Measurements from ENCODE around the gene BPTF. TPM values are rescaled to one million over a fixed set of nuclear protein-coding genes. Genes with fewer than 3 reads are reported as not detected.
"Not testable (repeated sequence)": the region's sequence is repeated elsewhere in the genome, so short reads cannot be mapped to it uniquely, and the experiment has no call there.

Gene BPTF
- total RNA-seq, 1 donor from 2014 or later = 128 TPM

DNA sequence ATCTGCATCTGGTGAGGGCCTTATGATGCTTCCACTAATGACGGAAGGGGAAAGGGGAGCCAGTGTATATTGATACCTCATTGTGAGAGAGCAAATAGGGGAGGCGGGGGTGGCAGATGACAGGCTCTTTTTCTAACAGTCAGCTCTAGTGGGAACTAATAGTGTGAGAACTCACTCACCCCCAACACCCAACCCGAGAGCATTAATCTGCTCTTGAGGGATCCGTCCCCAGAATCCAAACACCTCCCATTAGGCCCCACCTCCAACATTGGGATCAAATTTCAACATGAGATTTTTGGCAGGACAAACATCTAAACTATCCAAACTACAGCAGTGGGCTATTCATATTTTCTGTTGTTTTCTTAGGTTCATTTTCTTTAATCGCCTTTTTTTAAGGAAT lies 54.4 kb downstream of the BPTF start:
- no peak for DNase-seq (ENCODE audit: low spot score in 2 of 2)
- no peak for FAIRE-seq

- no peak for FAIRE-seq
- no peak for DNase-seq (ENCODE audit: low spot score in 2 of 2)
These were observed 55.8 kb downstream of the BPTF start for GRCh38 chr17:67881083-67881482.

DNA sequence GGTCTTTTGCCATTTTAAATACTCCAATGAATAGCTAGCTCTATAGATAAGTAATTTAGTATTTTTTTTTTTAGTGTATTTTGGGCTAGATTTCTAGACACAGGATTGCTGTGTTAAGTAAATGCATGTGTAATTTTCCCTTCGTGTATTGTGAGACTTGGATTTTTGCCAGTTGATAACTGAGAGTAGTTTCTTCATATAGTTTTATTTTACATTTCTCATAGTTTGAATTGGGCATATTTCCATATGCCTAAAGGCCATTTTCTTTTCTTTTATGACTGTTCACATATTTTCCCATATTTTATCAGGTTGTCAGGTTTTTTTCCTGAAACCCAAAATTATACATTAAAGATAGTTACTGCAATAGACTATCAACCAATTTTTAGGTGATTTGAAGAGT lies 59.4 kb downstream of the BPTF start:
- no peak for DNase-seq (ENCODE audit: low spot score in 2 of 2)
- no peak for FAIRE-seq

DNA sequence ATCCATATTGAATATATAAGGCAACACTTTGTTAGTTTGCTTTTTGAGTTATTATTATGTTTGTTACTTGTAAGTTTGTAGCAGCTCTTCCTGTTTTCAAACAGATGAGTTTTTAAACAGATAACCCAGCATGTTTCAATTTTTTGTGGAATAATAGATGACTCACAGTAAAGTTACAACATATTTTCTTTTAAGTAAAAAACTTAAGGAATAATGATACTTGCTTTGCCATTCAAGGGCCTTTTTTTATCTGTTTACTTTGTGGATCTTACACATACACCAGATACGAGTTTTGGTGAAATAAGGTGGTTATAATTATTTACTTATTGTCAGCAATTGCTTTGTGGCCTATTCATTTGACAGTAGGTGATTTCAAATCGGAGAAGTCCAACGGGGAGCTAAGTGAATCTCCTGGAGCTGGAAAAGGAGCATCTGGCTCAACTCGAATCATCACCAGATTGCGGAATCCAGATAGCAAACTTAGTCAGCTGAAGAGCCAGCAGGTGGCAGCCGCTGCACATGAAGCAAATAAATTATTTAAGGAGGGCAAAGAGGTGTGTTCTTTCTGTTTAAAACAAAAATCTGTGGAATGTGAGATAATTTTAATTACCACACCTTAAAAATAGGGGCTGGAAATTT lies 66.3 kb downstream of the BPTF start:
- FAIRE-seq (no peak), DNase-seq (ENCODE audit: low spot score in 2 of 2) (peak in 1 of 2 donors; percentile 18)

- peak; percentile 4 to 12 for DNase-seq (ENCODE audit: low spot score in 2 of 2)
- FAIRE-seq = no peak
These were observed 77.4 kb downstream of the BPTF start for GRCh38 chr17:67902511-67903231.

DNA sequence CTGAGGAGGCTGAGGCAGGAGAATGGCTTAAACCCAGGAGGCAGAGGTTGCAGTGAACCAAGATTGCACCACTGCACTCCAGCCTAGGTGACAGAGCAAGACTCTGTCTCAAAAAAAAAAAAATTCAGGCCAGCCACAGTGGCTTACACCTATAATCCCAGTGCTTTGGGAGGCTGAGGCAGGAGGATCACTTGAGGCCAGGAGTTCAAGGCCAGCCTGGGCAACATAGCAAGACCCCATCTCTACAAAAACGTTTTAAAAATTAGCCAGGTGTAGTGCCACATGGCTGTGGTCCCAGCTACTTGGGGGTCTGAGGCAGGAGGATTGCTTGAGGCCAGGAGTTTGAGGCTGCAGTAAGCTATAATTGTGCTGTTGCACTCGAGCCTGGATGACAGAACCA lies 80.0 kb downstream of the BPTF start:
- not testable (repeated sequence) for DNase-seq (ENCODE audit: low spot score in 2 of 2); FAIRE-seq

- not testable (repeated sequence) for DNase-seq (ENCODE audit: low spot score in 2 of 2); FAIRE-seq
These were observed 85.0 kb downstream of the BPTF start for GRCh38 chr17:67910117-67910803.

- DNase-seq (ENCODE audit: low spot score in 2 of 2) (no peak), FAIRE-seq (no peak)
These were observed 85.9 kb downstream of the BPTF start for GRCh38 chr17:67911059-67911782.

DNA sequence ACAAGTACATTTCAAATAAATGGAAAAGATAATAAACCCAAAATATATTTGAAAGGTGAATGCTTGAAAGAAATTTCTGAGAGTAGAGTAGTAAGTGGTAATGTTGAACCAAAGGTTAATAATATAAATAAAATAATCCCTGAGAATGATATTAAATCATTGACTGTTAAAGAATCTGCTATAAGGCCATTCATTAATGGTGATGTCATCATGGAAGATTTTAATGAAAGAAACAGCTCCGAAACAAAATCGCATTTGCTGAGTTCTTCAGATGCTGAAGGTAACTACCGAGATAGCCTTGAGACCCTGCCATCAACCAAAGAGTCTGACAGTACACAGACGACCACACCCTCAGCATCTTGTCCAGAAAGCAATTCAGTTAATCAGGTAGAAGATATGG lies 86.8 kb downstream of the BPTF start:
- DNase-seq (ENCODE audit: low spot score in 2 of 2) (no peak), FAIRE-seq (no peak)

GRCh38 chr17:67912656-67913055 lies 87.4 kb downstream of the BPTF start:
- FAIRE-seq = no peak
- no peak for DNase-seq (ENCODE audit: low spot score in 2 of 2)

DNA sequence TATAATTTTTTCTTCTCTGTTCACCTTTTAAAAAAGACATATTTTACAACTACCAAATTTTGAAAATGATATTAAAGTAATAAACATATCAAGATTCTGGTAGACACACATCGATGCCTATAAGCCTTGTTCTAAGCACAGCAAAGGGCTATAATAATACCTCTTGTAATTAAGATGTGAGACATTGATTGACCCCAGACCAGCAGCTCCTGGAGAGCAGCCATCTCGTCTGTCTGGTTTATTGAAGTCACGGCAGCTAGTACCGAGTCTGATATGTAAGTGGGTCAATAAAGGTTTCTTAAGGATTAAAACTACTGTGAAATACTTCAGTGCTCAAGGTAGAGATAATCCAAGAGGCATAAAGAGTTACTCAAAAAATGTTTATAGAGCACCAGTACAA lies 94.9 kb downstream of the BPTF start:
- FAIRE-seq = no peak

GRCh38 chr17:67922503-67922902 lies 97.2 kb downstream of the BPTF start:
- FAIRE-seq (no peak), DNase-seq (ENCODE audit: low spot score in 2 of 2) (no peak)

More for the DNA sequence above, 94.9 kb downstream of the BPTF start:
- no peak for DNase-seq (ENCODE audit: low spot score in 2 of 2)

GRCh38 chr17:67928842-67929241 lies 103.5 kb downstream of the BPTF start:
- DNase-seq (ENCODE audit: low spot score in 2 of 2); FAIRE-seq: not testable (repeated sequence)

DNA sequence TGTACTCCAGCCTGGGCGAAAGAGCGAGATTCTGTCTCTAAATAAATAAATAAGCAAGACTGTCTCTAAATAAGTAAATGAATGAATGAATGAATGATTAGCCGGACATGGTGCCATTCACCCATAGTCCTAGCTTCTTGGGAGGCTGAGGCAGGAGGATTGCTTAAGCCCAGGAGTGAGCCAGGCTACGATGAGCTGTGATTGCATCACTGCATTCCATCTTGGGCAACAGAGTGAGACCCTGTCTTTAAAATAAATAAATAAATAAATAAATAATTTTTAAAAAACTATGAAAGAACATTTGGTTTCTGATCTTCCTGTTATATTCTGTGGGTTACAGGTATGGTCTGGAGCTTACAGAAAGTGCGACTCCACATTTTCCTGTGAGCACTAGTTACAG lies 105.9 kb downstream of the BPTF start:
- DNase-seq (ENCODE audit: low spot score in 2 of 2) (no peak), FAIRE-seq (no peak)

DNA sequence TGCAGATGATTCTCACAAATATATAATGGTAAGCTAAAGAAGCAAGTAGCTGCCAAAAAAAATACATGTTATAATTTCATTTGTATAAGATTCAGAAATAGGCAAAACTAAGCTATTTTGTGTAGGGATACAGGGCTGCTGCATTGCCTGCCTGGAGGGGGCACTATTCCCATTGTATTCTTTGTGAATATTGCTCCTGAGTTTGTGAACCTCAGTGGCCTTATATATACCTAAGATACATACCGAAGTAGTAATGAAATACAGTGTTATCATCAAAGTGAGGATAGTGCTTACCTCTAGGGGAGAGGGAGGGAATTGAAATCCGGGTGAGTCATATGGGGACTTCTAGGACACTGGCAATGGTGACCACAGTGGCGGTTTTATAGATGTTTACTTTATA lies 117.5 kb downstream of the BPTF start:
- DNase-seq (ENCODE audit: low spot score in 2 of 2) (no peak), FAIRE-seq (no peak)

DNA sequence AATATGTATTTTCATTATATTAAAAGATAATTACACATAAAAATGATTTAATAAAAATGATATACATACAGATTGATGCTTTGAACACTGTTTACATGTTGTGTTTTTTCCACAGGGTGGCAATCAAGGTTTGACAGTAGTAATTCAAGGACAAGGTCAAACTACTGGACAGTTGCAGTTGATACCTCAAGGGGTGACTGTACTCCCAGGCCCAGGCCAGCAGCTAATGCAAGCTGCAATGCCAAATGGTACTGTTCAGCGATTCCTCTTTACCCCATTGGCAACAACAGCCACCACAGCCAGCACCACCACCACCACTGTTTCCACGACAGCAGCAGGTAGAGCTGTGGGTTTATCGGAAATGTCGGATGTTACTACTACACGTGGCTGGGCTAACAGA lies 118.7 kb downstream of the BPTF start:
- DNase-seq (ENCODE audit: low spot score in 2 of 2) (no peak), FAIRE-seq (no peak)

DNA sequence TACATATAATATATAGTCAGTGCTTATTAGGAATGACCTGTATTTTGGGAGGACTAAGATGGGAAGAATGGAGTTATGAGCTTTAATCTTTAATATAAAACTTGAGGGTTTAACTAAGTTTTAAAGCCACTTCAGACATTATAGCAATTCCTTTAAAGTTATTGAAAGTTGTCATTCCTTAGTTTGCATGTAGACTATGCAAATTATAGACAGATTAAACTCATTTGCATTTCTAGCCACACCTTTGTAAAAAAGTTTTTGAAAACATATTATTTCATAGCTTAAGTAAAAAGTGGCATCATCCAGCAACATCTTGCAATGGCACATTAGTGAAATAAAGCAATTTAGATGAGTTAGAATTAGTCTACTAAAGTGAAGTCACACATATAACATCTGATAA lies 121.2 kb downstream of the BPTF start:
- FAIRE-seq = no peak
- no peak for DNase-seq (ENCODE audit: low spot score in 2 of 2)

- FAIRE-seq (no peak), DNase-seq (ENCODE audit: low spot score in 2 of 2) (no peak)
These were observed 122.1 kb downstream of the BPTF start for GRCh38 chr17:67947325-67947813.

GRCh38 chr17:67950945-67951344 lies 125.6 kb downstream of the BPTF start:
- FAIRE-seq = no peak
- DNase-seq (ENCODE audit: low spot score in 2 of 2) = no peak

GRCh38 chr17:67959510-67959909 lies 134.2 kb downstream of the BPTF start:
- DNase-seq (ENCODE audit: low spot score in 2 of 2) (no peak), FAIRE-seq (no peak)

DNA sequence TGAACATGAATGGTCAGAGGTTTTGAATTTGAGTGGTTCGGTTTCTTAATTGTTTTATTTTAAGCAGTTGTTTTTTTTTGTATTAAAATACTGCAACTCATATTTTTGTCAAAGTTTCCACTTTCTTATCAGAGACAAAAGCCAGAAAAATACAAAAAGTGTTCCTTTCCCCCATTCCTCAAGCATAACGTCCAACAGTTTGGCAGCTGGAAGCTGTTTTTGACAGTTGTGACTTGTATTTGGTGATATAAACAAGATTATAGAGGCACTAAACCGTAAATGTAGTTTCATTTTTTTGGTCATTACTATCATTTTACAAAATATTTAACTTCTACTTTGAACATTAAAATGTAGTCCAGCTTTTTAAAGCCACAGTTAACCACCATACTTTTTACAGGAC lies 135.0 kb downstream of the BPTF start:
- FAIRE-seq = not testable (repeated sequence)

More for the DNA sequence above, 135.0 kb downstream of the BPTF start:
- not testable (repeated sequence) for DNase-seq (ENCODE audit: low spot score in 2 of 2)
